Measurements from ENCODE around the gene GRM8.
"Not testable (repeated sequence)": the region's sequence is repeated elsewhere in the genome, so short reads cannot be mapped to it uniquely, and the experiment has no call there.

The GRM8 gene

DNA sequence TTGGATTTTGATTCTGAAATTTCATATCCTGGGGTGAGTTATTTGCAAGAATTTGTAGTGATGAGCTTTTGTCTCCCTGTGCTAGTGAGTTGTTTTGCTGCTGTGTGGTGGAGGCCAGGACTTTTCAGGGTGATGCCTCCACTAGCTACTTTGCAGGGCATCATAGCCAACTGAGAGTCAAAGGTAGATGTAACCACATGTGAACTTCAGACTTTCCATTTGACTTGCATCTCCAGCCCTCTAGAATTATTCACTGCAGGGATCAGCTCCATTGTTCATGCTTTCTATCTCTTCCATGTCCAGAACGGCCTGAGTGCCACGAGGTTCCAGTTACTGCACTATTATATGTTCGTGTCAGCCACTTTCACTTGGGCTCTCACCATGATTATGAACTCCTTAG, 534.3 kb downstream of the GRM8 start:
- DNase-seq (ENCODE audit: low read depth): no peak

GRCh38 chr7:126716321-126716720, 536.4 kb downstream of the GRM8 start:
- DNase-seq (ENCODE audit: low read depth): no peak

DNA sequence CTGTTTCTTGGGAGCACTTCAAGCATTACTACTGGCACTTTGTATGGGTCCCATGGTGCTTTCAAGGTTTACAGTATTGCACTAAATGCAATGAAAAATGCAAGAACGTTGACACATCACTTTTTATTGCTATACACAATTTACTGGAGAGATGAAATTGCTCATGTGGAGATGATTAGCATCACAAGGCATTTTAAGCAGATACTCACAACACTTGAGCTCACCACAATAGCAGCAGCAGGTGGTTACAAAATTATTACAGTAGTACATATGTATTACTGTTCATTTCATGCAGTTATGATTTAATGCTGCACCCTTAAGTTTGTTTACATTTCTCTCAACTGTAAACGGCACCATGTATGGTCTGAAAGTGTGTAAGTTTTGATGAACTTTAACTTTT, 537.7 kb downstream of the GRM8 start:
- no peak for DNase-seq (ENCODE audit: low read depth)

DNA sequence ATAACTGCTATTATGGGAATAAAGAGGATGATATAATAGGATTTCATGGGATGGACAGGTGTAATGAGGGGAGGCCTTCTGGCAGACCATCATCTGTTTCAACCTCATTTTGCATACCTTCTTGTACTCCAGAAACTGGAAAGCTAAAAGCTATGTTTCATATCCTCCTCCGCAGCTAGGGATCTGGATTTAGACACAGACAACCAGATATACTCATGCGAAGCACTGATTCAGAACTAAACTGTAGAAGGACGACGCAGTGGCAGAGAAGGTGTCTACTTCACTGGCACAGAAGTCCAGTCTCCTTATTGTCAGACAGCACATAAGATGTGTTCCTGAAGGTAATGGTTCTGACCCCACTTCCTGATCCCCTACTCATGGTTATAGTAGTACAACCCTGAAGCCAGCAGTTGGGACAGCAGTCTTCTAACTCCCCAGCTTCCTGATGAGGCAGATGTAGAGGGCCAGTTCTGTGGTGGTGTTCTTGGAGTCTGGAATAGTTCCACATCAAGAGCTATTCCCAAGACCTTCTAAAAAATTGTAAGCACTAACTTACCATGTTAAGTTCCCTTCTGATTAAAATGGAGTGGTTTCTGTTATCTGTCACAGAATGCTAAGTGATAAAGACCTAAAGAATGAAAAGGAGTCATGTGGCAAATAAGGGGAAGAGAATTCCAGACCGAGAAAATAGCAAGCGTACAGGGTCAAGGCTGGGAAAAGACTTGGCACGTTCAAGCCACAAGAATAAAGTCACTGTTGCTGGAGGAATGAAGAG, 550.3 kb downstream of the GRM8 start:
- no peak for DNase-seq (ENCODE audit: low read depth)

- DNase-seq (ENCODE audit: low read depth): peak; percentile 11
Measured at GRCh38 chr7:126700807-126701604, 551.7 kb downstream of the GRM8 start.

DNA sequence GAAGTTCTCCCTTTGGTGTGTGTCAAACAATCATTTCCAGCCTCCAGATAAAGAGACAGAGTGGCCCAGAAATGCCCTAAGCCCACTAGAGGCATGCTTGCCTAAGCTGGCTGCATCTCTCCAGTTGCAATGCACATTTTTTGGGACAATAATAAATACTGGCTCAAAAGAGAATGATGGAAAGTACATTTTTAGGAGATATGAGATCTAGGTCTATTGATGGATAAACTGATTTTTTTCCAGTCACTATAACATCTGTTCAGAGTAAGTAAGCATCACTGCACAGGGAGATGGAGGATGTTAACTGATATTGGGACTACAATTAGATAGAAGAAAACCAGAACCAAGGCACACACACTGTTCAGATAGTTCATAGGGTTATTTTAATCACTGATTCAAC, 553.0 kb downstream of the GRM8 start:
- DNase-seq (ENCODE audit: low read depth): no peak

- no peak for DNase-seq (ENCODE audit: low read depth)
Measured at GRCh38 chr7:126698909-126699308, 553.8 kb downstream of the GRM8 start.

DNA sequence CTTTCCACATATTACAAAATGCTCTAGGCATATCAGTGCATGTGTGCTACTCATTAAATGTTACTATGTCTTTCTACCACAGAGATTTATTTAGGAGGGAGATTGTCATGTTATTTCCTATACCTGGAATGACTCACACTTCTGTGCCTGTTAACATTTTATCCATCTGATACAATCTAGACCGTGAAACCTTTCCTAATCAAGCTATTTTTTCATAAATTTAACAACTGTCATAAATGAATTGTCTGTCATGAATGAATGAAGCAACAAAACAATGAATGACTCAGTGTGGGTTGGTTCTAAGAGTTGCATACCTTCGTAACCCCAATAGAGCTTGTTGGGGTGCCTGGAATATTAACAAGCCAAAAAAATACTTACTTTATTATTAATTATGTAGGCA, 554.3 kb downstream of the GRM8 start:
- DNase-seq (ENCODE audit: low read depth): no peak

DNA sequence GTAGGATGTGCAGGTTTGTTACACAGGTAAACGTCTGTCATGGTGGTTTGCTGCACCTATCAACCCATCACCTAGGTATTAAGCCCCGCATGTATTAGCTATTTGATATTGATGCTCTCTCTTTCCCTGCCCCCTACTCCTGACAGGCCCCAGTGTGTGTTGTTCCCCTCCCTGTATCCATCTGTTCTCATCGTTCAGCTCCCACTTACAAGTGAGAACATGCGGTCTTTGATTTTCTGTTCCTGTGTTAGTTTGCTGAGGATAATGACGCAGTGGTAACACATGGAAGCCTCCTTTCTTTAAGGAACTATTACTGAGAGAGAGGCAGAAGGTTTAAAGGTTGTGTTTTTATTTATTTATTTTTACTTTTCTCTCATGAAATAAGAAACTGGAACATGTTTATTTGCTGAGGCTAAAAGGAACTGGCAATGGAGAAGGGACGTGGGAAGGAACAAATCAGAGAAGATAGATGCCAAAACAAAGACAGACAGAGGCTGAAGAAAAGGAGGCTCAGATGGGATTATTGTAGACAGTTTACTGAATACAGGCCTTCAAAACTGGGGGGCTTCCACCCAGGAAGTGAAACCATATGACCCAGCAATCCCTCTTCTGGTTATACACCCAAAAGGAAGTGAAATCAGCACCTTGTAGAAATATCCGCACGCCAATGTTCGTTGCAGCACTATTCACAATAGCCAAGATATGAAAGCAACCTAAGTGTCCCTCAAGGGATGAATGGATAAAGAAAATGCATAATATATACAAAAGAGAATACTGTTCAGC, 556.3 kb downstream of the GRM8 start:
- DNase-seq (ENCODE audit: low read depth): no peak

DNA sequence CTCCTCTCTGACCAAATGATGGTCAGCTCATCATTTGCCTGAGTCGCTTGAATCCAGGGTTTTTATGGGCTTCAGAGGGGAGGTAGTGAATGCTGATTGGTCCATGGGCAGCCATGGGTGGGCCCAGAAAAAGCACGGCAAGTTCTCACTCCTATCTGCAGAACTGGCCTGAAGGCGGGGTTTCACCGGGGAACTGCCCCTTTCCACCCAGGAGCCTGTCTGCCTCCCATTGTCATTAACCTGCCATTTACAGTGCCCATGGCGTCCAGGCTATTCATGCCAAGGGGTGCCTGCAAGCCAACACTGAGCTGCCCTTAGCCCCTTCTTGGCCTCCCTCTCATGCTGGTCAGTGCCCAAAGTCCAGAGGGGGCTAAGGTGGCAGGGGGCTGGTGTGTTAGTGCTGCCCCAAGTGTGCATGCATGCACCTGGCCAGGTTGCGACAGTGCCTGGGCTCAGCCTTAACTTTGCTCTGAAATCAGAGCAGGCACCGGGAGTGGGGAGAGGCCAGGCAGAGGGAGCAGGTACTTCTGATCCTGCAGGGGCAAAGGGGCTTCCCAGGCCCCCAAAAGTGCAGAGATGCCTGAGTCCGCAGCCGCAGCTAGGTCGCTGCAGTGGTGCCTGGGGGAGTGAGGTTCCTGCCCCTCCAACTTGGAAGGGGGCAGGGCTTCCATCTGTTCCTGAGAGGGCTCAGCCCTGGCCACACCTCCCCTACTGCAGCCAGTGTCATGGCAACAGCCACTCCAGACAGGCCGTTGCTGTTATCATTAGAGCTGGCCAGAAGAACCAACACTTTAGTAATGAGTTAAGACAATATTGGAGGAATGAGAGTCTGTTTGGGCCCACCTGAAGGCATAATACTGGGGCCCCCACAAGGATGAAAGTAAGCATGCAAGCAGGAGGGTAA, 561.6 kb downstream of the GRM8 start:
- no peak for DNase-seq (ENCODE audit: low read depth)

DNA sequence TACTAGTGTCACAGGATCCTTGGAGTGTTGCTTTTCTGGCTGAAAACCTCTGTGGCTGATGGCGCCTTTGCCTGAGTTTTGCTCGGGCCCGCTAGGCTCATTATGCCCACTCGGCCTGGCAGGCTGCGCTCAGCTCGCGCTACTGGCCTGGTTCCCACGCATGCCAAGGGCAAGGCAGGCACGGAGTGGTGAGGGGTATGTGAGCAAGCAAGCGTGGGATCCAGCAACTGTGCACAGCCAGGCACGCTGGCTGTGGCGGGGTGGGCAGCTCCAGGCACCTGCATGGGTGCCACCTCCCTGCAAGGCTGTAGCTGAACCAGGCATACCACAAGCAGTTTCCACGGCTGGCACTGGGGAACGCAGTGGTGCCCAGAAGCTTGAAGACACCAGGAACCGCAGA, 562.6 kb downstream of the GRM8 start:
- DNase-seq (ENCODE audit: low read depth): no peak

DNA sequence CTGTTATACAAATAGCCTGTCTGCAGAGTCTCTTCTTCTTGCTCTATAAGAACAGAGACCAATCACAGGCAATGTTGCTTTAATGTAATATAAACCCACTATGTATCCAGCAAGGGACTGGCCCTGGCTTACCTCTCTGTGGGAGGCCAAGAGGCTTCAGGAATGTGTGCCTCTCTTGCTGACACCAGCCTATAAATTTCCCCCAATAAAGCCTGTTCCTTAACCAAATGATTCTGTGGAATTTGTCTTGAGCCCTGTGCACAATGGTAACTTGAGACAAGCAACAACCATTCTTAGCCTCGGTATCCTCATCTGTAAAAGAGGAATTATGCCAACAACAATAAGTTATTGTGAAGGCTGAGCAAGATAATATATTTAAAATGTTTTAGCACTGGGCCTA, 563.7 kb downstream of the GRM8 start:
- DNase-seq (ENCODE audit: low read depth): no peak

DNA sequence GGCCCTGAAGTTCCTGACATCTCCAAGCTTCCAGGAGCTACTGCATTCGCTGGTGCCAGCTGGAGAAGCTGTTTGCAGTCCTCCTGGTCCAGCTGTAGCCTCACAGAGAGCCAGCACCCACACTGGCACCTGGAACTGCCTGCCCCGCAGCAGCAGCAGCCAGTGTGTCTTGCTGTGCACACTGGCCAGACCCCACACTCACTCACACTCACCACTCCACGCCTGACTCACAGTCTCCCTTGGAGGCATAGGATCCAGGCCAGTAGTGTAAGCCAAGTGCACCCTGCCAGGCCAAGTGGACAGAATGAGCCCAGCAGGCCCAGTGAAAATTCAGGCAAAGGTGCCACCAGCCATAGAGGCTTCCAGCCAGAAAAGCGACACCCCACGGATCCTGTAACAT, 566.3 kb downstream of the GRM8 start:
- DNase-seq (ENCODE audit: low read depth): no peak

GRCh38 chr7:126685596-126685995, 567.1 kb downstream of the GRM8 start:
- no peak for DNase-seq (ENCODE audit: low read depth)

GRCh38 chr7:126685018-126685573, 567.6 kb downstream of the GRM8 start:
- no peak for DNase-seq (ENCODE audit: low read depth)

DNA sequence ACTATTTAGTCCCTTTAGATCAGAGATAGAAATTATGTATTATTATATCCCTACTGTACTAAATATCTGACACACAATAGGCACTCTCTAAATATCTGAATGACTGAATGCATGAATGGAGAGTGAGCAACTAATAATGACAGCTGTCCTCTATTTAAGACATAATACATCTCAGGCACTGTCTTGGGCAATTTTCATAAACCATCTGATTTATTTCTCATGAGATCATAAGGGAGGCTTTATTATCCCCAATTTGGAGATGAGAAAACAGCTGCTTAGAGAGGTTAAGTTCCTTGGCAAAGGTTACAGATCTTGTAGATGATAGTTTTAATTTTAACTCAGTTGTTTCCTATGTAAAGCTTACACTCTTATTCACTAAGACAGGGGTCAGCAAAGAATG, 570.6 kb downstream of the GRM8 start:
- no peak for DNase-seq (ENCODE audit: low read depth)

DNA sequence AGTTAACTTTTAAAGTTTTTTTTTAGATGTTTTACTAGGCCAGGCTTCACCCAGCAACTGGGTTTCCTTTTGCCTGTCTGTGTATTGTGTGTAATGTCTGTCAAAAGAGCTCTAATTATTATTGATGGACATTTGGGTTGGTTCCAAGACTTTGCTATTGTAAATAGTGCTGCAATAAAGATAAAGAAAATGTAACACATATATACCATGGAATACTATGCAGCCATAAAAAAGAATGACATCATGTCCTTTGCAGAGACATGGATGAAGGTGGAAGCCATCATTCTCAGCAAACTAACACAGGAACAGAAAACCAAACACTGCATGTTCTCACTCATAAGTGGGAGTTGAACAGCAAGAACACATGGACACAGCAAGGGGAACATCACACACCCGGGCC, 584.0 kb downstream of the GRM8 start:
- DNase-seq (ENCODE audit: low read depth): not testable (repeated sequence)

- no peak for DNase-seq (ENCODE audit: low read depth)
Measured at GRCh38 chr7:126668367-126668752, 584.4 kb downstream of the GRM8 start.

DNA sequence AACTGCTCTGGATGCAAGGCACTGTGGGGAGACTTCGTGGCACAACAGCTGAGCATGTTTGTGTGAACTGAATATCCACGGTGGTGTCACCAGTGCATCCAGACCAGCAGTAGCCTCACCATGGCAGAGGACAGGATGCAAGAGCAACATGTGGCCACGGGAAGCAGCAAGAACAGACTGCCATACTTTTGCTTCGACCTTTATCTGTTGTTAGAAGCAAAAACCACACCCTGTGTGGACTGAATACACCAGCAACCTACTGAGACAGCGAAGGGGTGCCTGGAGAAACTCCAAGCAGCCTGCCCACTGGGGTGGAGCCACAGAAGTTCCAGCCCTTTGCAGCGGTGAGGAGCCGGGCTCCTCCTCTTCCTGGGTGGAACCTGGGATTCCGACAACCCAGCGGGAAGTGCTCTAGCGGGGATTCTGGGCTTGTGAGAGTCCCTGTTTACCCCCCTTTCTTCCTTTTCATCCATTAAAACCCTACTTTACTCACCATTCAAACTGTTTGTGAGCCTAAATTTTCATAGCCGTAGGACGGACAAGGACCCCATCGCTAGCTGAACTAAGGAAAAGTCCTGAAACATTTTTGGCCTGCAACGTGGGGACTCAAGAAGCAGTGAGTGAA, 584.9 kb downstream of the GRM8 start:
- no peak for DNase-seq (ENCODE audit: low read depth)

DNA sequence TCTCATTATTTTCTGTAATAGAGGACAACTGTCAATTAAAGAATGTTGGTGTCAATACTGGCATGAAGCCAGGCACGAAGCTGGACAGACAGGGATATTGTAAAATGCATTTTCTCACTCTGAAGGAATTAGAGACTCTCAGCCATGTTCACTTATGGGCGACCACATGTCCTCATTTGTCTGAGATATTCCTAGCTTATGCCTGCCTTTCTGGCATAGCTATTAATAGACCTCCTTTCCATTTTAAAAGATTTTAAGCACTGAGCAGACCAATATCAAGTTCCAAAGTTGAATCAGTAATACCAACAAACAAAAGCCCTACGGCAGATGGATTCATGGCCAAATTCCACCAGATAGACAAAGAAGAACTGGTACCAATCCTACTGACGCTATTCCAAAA, 589.9 kb downstream of the GRM8 start:
- no peak for DNase-seq (ENCODE audit: low read depth)

DNA sequence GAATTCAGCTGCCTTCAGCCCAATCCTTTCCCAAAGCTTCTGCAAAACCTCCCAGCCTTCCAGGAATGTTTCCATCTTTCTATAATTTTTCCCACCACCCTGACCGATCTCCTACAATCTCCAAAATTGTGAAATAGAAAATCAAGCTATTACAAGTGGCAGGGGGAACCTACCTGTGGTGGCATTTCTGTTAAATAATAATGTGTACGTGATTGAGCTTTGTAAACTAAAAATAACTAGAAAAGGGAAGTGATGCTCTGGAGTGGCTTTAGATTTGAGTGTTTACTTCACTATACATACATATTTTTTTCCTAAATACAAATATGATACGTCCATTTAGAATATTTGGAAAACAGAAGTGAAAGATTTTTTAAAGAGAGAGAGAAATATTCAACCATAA, 593.6 kb downstream of the GRM8 start:
- DNase-seq (ENCODE audit: low read depth): no peak

Data from stimulated activated CD4-positive, alpha-beta T cell treated with anti-CD3 and anti-CD28 coated beads, Interleukin-2, amount 100 ng/mL, for 4 hours (primary cell).